Retina (tissue), 1 donor: ENCODE results near the gene KCNQ5.
"Not testable (repeated sequence)": the region's sequence is repeated elsewhere in the genome, so short reads cannot be mapped to it uniquely, and the experiment has no call there.

Experiments
- DNase-seq: peaks from one replicate; pipeline ENCODE4 v3.0.0-alpha.2; 2016

The KCNQ5 gene

GRCh38 chr6:72856801-72857200 is 234.9 kb downstream of the KCNQ5 start:
- no peak for DNase-seq

DNA sequence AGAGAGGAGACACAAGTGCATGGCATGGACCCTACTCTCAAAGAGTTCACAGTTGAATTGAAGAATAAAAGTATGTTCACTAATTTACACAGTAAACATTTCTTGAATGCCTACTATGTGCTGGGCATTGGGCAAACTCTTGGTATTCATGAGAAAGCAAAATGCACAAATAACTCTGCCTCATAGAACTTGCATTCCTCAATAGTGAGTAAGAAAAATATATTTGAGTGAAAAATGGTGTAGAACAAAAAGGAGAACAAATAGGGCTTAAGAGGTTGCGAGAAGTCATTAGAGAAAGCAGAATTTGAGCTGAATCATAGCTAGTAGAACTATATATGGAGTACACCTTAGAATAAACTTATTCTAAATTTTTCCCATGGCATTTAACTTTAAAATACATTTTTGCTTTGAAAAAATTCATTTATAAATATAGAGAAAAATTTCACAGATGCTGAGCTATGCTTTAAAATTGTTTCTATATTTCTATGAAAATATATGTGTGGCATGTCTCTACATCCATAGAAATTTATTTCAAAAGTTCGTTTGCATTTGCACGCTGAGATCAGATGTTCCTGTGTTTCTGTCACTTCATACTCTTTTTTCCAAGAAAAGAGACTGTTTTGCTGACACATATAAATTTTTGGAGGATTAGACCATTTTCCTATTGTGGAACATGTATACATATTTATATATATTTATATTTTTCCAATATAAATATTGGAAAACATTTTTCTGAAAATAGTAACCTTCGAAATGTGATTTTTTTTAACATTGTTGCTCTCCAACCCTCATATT is 236.1 kb downstream of the KCNQ5 start:
- no peak for DNase-seq

DNA sequence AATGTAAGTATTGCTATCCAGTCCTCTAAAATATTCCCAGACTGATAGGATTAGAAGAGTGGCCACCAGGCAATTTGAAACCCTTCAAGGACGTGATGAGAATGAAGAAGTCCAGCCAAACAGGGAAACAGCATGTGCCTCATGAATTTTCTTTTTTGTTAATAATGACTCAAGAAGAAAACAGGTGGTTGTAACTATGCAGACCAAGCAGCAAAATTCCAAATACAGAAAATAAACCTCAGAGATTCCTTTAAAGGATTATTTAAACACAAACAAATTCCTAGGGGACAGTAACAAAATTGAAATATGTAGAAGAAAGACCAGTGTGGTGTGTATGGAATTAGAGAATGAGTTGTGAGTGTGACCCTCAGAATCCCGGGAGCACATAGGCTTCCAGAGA is 239.2 kb downstream of the KCNQ5 start:
- DNase-seq = no peak

DNA sequence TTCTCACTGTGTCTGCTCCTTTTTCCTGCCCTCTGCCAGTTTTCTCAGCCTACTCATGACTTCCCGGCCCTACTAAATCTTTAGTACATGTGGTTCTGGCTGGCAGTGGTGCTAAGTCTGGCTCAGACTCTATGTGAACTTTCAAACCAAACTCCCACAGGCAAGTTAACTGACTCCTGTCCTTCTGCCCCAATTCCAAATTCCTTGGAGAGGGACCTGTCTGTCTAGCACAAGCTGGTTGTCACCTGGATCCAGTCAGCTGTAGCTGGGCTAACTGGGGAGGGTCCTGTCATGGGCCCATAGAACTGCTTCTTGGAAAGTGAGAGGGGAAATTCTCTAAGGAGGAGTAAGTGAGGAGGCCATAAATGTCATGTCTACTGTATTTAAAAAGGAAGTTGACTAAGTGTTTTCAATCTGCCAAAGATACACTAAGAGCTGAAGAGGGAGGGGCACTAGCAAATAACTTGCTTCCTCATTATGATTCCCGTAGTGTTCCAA is 240.1 kb downstream of the KCNQ5 start:
- DNase-seq = no peak

- no peak for DNase-seq
Observed at GRCh38 chr6:72863131-72863530, 241.3 kb downstream of the KCNQ5 start.

DNA sequence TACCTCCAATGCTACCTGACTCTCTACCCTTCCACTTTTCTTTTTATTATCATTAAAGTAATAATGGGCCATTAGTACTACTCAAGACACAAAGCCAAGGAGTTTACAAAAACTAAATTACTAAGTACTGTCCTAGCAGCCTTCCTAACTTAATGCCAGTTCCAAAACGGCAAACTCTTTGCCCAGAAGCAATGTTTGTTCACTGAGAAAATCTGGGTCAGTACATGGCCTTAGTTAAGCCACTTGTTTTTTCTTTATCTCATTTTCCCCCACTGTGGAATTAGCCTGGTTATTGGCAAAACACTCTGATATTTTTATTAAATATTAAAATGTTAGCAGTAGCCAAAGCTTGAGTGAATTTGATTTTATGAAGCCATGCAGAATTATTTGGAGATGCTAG is 242.4 kb downstream of the KCNQ5 start:
- no peak for DNase-seq

GRCh38 chr6:72864799-72865198 is 242.9 kb downstream of the KCNQ5 start:
- DNase-seq = no peak

DNA sequence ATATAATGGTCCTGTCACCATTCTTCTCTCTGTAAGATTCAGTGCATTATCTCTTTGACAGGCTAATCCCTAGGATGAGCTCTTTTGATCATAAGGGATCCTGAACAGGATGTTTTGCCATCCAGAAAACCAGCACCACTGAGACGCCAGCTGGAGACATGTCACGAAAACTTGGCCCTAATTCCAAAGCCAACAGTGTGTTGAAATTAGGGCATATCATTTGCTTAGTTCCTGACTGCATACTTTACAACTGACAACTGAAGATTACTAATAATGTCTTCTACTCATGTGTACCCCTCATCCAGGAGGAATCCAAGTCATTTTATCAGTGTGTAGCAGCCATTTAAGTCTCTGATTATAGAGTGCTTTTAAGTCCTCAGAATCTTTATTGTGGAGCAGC is 243.6 kb downstream of the KCNQ5 start:
- no peak for DNase-seq

GRCh38 chr6:72869621-72870020 is 247.8 kb downstream of the KCNQ5 start:
- no peak for DNase-seq

GRCh38 chr6:72873433-72873832 is 251.6 kb downstream of the KCNQ5 start:
- DNase-seq = no peak

GRCh38 chr6:72876256-72876655 is 254.4 kb downstream of the KCNQ5 start:
- no peak for DNase-seq

DNA sequence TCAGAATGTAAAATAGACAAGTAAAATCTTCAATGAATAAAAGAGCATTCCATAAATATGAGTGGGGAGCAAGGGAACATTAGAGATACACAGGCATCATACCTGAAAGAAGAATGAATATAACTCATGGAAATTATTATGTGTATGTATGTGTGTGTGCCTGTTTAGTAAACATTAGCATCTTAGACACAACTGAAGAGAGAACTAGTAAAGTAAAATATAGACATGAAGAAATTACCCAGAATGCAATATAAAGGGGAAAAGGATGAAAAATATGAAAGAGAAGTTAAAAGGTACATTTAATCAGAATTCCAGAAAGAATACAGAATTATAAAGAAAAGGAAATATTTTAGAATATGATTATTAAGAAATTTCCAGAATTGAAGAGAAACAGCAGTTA is 264.3 kb downstream of the KCNQ5 start:
- no peak for DNase-seq

DNA sequence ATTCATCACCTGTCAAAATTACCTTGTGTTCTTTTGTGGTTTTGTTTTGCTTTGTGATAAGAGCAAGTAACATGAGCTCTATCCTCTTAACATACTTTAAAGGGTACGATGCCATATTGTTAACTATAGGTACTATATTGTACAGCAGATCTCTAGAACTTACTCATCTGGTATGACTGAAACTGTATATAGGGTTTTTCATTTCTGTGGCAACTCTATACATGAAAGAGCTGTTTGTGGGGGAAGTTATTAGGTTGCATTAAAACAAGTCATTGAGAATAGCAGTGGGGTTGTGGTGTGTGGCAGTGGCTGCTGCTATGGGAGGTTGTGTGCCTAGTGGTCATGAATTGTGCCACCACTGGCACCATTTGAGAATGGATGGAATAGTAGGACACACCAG is 268.4 kb downstream of the KCNQ5 start:
- no peak for DNase-seq

- no peak for DNase-seq
Observed at GRCh38 chr6:72890671-72891070, 268.8 kb downstream of the KCNQ5 start.

GRCh38 chr6:72892901-72893300 is 271.0 kb downstream of the KCNQ5 start:
- DNase-seq = no peak

- no peak for DNase-seq
Observed at GRCh38 chr6:72894091-72894490, 272.2 kb downstream of the KCNQ5 start.

- not testable (repeated sequence) for DNase-seq
Observed at GRCh38 chr6:72898313-72898712, 276.4 kb downstream of the KCNQ5 start.

GRCh38 chr6:72905705-72906478 is 284.0 kb downstream of the KCNQ5 start:
- DNase-seq = no peak

DNA sequence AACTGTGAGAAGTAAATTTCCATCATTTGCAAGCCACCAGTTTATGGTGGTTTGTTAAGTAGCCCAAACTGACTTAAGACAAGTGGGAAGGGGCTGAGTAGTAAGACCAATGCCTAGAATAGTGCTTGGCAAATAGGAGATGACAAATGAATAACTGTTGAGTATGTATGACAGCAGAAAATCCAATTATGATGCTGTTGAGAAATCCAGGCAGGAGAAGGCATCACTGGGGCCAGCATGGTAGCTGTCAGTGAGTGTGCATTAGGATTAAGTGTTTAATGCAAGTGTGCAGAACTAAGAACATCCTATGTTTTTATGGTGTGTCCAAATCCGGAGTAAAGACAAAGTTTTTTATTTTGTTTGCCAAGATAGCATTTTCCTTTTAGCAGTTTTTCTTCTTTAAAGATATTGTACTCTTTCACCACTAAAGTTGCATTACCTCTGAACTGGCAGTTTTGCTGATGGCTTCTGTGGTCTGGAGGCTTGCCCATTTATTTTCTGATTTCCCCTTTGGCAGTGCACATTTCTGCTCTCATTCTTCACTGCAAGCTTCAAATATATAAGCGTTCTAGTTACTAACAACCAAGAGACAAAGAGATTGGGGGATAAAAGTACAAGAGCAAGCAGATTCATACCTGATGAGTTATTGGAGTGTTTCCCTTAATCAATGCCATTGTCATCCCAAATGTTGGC is 289.7 kb downstream of the KCNQ5 start:
- no peak for DNase-seq

- no peak for DNase-seq
Observed at GRCh38 chr6:72913797-72914196, 291.9 kb downstream of the KCNQ5 start.

DNA sequence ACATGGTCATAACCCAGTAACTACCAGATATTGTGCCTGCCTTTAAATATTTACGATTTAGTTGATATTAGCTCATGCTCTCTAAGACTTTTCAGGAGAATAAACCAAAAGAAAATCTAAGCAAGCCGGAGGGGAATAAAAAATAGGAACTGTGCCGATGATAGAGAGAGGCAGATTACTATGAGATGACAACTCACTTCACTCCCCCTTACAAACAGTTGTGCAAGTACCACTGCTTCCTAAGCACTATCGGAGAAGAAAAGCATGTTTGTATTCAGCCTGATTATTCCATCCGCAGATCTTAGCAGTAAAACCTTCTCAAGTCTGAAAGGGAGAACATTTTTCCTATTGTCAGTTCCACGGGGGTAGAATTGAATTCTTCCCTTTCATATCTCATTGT is 294.4 kb downstream of the KCNQ5 start:
- no peak for DNase-seq

DNA sequence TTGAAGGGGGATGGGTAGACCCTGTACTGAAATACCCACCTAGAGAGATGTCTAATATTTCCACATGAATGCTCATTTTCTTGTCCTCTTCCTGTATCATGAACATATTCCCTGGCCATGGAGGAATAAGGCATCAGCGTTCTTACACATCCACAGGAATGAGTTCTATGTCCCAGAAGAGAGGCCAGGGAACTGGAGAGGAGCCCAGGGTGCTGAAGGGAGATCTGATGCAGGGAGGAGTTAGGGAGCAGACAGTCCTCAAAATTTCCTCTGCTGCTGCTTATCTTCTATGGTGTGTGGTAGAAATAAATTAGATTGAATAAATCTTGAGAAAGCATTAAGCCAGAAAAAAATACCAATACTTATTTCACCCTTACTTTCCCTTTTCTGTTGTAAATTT is 295.0 kb downstream of the KCNQ5 start:
- no peak for DNase-seq

DNA sequence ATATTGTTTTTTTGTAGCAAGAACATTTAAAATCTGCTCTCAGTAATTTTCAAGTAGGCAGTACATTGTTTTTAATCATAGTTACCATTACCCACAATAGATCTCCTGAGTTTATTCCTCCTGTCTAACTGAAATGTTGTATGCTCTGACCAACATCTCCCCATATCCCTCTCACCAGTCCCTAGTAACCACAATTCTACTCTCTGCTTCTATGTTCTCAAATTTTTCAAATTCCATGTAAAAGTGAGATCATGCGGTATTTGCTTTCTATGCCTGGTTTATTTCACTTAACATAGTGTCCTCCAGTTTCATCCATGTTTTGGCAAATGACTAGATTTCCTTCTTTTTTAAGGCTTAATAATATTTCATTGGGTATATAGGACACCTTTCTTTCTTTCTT is 300.5 kb downstream of the KCNQ5 start:
- no peak for DNase-seq

DNA sequence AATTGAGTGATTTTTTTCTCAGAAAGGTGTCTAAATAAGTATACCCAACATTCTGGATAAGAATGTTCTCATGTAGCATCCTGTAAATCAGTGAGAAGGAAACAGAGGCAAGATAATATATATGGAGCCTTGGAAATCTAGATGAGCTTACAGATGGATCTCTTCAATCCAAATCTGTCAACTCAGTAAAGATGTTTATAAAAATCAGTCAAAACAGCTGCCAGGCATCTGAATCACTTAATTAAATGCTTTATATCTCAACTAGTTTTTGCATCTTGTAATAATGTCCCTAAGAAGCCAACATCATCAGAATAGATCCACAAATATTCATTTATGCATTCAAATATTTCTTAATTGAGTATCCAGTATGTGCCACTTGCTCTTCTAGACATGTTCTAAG is 303.3 kb downstream of the KCNQ5 start:
- no peak for DNase-seq
